Nucleus accumbens (tissue), 56 donors: ENCODE measurements around the gene GASK1A.

Source experiments
- DNase-seq, 56 donors: peaks; one replicate each; lab custom pipeline; 2025; lab: John Stamatoyannopoulos, UW

The GASK1A gene

GRCh38 chr3:43080726-43081568 lies 101.8 kb downstream of the GASK1A start:
- no peak for DNase-seq

- no peak for DNase-seq
These were observed 102.7 kb downstream of the GASK1A start for GRCh38 chr3:43081796-43082195.

GRCh38 chr3:43082457-43082856 lies 103.3 kb downstream of the GASK1A start:
- no peak for DNase-seq

GRCh38 chr3:43086460-43087165 lies 107.5 kb downstream of the GASK1A start:
- DNase-seq: no peak

GRCh38 chr3:43087249-43087776 lies 108.2 kb downstream of the GASK1A start:
- DNase-seq: no peak

- no peak for DNase-seq
These were observed 110.0 kb downstream of the GASK1A start for GRCh38 chr3:43089081-43089480.

- DNase-seq: no peak
These were observed 111.1 kb downstream of the GASK1A start for GRCh38 chr3:43090238-43090637.

GRCh38 chr3:43091481-43091880 lies 112.4 kb downstream of the GASK1A start:
- no peak for DNase-seq

- DNase-seq: no peak
These were observed 113.9 kb downstream of the GASK1A start for GRCh38 chr3:43093006-43093405.

- DNase-seq: no peak
These were observed 114.9 kb downstream of the GASK1A start for GRCh38 chr3:43093974-43094373.

- DNase-seq: no peak
These were observed 115.3 kb downstream of the GASK1A start for GRCh38 chr3:43094381-43094780.

GRCh38 chr3:43094851-43095250 lies 115.7 kb downstream of the GASK1A start:
- DNase-seq: no peak

GRCh38 chr3:43095370-43095769 lies 116.3 kb downstream of the GASK1A start:
- no peak for DNase-seq

GRCh38 chr3:43096761-43097160 lies 117.7 kb downstream of the GASK1A start:
- no peak for DNase-seq

GRCh38 chr3:43097400-43098080 lies 118.4 kb downstream of the GASK1A start:
- DNase-seq: no peak

GRCh38 chr3:43098761-43099160 lies 119.7 kb downstream of the GASK1A start:
- no peak for DNase-seq

- DNase-seq: no peak
These were observed 123.8 kb downstream of the GASK1A start for GRCh38 chr3:43102773-43103480.

- DNase-seq: no peak
These were observed 124.9 kb downstream of the GASK1A start for GRCh38 chr3:43104039-43104438.

- peak in 14 of 56 donors; percentile 14 to 59 (median 34) for DNase-seq
These were observed 125.8 kb downstream of the GASK1A start for GRCh38 chr3:43104660-43105595.
